ENCODE data around the gene LIX1L. TPM values are rescaled to one million over a fixed set of nuclear protein-coding genes. Genes with fewer than 3 reads are reported as not detected.
A peak's percentile ranks its signal among the peaks of the same experiment; 100 is the strongest.

Gene LIX1L
- 10 to 100 TPM; 26.1 to 33.0 (median 30.1) TPM for polyA plus RNA-seq (ENCODE audit: insufficient read length in 10 of 10)
- long read RNA-seq, donor 1, transcript LIX1L-201 (6 exons, 3,975 nt), result major isoform, 5 of 5 reads
- long read RNA-seq, donor 1, partial matches to known transcripts, result 0 of 5 reads
- long read RNA-seq, donor 1, other reads (novel, unspliced or antisense), result 0 of 5 reads
- long read RNA-seq, donor 2, partial matches to known transcripts, result 0 of 4 reads
- long read RNA-seq, donor 2, other reads (novel, unspliced or antisense), result 0 of 4 reads
- long read RNA-seq, donor 3, result 0 reads
- long read RNA-seq, donor 4, transcript LIX1L-201 (6 exons, 3,975 nt), result major isoform, 9 of 9 reads
- long read RNA-seq, donor 4, partial matches to known transcripts, result 0 of 9 reads
- long read RNA-seq, donor 4, other reads (novel, unspliced or antisense), result 0 of 9 reads
- long read RNA-seq, donor 5, transcript LIX1L-201 (6 exons, 3,975 nt), result major isoform, 11 of 11 reads
- long read RNA-seq, donor 5, partial matches to known transcripts, result 0 of 11 reads
- long read RNA-seq, donor 5, other reads (novel, unspliced or antisense), result 0 of 11 reads
- long read RNA-seq, donor 6, transcript LIX1L-201 (6 exons, 3,975 nt), result major isoform, 10 of 10 reads
- long read RNA-seq, donor 6, partial matches to known transcripts, result 0 of 10 reads
- long read RNA-seq, donor 6, other reads (novel, unspliced or antisense), result 0 of 10 reads
- long read RNA-seq, donor 7, transcript LIX1L-201 (6 exons, 3,975 nt), result major isoform, 9 of 23 reads
- long read RNA-seq, donor 7, partial matches to known transcripts, result 14 of 23 reads
- long read RNA-seq, donor 7, other reads (novel, unspliced or antisense), result 0 of 23 reads
- long read RNA-seq, donor 8, transcript LIX1L-201 (6 exons, 3,975 nt), result major isoform, 5 of 5 reads
- long read RNA-seq, donor 8, partial matches to known transcripts, result 0 of 5 reads
- long read RNA-seq, donor 8, other reads (novel, unspliced or antisense), result 0 of 5 reads
- long read RNA-seq, donor 9, partial matches to known transcripts, result 0 of 2 reads
- long read RNA-seq, donor 9, other reads (novel, unspliced or antisense), result 0 of 2 reads

DNA sequence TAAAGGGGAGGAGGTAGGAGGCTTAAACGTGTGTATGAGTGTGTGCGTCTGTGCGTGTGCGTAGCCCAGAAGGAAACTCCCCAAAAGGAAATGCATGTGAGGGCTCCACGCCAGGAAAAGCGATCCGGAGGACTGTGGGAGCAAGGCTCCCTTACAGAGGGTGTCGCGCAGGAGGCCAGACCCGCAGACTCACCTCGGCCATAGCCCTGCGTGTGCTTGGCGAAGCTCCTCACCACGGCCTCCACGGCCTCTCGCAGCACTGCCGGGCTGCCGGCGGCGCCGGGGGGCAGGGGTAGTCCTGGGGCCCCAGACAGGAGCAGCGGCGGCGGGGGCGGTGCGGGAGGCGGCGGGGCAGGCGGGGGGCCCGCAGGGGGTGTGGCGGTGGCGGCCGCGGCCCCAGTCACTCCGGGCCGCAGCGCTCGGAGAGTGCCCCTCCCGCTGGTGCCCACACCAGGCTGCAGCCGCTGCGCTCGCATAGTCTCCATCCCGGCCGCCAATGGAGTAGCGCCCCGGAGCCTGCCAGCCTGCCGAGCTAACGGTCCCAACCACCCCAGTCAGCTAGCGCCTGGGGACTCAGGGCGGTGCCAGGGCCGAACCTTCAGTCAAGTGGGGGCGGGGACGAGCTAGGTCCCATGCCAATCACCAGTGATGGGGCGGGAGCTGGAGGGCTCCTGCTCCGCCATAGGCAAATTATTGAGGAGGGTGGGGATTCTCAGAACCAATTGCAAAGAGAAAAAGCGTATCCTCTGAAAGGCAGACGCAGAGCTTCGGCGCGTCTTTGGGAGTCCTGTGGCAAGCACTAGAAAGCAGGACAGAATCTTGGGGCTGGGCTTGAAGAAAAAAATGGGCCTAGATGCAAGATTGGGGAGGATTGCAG is at the start of gene LIX1L:
LIX1L (minus strand) TSS at position 575 of the 877 bp plus-strand sequence; CDS start at position 485, 90 bp downstream.
- DNase-seq, result peak; percentile 95 to 99 (median 97)

- no peak for DNase-seq
Observed at GRCh38 chr1:146001709-146002108, 43.9 kb upstream of the LIX1L start.

- DNase-seq, result no peak
Observed at GRCh38 chr1:145999321-146000024, 41.7 kb upstream of the LIX1L start.

DNA sequence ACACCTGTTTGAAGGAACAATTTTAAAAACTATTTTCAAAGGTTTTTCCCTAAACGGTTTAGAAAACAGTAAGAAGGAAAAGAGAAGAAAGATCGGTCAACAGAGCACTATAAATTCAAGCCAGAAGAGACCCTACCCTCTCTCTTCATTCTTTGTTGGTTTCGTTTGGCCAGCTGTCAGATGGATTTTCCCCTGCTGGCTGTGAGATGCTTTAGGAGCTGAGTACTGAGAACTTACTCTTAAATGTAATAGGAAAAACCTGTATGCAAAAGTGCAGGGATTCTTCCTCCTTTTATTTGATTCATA is 39.9 kb upstream of the LIX1L start:
- DNase-seq, result no peak

DNA sequence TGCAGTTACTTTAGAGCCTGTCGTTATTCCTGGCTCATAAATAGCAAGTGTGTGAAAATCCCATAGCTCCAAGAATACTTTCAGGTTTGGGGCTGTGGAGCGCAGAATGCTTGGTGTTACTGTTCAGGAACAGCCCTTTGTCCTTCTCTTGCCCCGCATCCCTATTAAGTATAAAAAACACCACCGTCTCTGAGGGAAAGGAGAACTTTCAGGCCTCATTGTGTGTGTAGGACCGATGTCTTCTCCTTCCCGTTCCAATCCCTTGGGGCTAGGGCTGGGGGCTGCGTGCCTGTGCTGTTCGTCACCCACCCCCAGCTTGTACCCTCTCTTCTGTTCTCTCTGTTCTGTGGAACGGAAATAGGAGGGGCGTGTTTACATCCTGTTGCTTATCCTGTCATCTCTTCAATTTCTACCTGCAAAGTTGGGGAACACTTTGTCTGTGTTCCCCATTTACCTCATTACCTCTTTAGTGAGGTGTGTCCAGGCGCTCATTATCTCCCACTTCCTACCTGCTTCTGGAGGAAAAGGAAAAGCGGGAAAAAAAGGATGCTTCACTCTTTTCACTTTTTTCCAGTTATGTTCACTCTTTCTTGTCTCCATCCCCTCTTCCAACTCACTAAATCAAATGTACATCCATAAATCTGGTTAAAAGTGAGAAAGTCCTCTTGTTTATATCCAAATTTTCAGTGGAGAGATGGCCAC is 39.4 kb upstream of the LIX1L start:
- no peak for DNase-seq

GRCh38 chr1:145996433-145997015 is 38.7 kb upstream of the LIX1L start, which contains the start of gene TXNIP:
TXNIP (minus strand) TSS chr1:145996579; CDS start chr1:145996266, 313 bp downstream.
- peak; percentile 99 for DNase-seq

GRCh38 chr1:145995964-145996432 is 38.2 kb upstream of the LIX1L start:
- no peak for DNase-seq

DNA sequence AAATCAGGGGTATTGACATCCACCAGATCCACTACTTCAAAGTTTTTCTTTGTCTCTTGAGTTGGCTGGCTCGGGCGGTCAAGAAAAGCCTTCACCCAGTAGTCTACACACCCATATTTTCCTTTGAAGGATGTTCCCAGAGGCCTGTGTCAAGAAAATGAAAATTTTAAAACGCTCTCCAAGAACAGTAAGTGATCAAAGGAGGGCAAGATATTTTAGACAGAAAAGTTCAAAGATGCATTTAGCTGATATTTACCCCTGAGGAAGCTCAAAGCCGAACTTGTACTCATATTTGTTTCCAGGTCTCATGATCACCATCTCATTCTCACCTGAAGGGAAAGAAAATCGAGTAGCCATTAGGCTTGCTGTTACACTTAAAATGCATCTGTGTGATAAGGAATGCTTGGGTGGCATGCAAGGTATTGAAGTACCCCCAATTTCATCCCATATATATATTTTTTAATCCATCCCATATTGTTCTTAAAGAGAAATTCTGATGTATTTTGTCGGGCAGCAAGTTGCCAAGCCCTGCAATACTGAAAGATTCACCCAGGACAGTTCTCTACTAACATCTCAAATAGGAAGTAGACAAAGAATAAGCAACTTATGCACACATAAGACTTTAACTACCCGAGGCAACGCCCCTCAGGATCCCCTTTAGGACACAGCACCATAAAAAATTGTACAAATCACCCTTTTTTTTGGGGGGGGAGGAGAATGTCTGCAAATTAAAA is 37.5 kb upstream of the LIX1L start:
- no peak for DNase-seq

- no peak for DNase-seq
Observed at GRCh38 chr1:145994391-145995120, 36.7 kb upstream of the LIX1L start.

GRCh38 chr1:145993618-145994390 is 36.0 kb upstream of the LIX1L start:
- DNase-seq, result no peak

GRCh38 chr1:145992958-145993617 is 35.3 kb upstream of the LIX1L start:
- no peak for DNase-seq

- DNase-seq, result peak in 1 of 3 donors; percentile 13
Observed at GRCh38 chr1:145992502-145992936, 34.7 kb upstream of the LIX1L start.

DNA sequence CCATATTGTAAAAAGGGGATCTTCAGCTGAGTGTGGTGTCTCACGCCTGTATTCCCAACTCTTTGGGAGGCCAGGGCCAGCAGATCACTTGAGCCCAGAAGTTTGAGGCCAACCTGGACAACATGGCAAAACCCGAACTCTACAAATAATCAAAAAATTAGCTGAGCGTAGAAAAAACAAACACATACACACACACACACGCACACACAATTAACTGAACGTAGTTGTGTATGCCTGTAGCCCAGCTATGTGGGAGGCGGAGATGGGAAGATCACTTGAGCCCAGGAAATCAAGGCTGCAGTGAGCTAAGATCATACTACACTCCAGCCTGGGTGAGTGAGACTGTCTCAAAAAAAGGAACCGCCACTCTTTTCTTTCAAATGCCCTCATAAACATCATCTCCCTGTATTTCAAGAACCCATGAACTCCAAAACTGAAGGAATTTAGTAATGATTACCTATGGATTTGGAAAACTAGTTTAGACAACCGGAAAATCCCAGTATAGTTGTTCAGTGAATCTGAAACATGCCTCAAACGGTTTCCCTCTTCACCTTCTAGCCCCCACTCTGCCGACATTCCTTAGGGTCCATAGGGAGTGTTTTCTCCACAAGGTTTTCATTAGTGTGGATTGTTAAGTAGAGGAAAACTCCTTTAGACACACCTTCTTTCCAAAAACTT is 34.1 kb upstream of the LIX1L start:
- peak in 1 of 3 donors; percentile 58 for DNase-seq

- DNase-seq, result peak in 1 of 3 donors; percentile 17
Observed at GRCh38 chr1:145990249-145990855, 32.5 kb upstream of the LIX1L start.

- DNase-seq, result no peak
Observed at GRCh38 chr1:145988773-145989172, 31.0 kb upstream of the LIX1L start.
